H1 (cell line): ENCODE measurements around the gene OGG1. TPM values are rescaled to one million over a fixed set of nuclear protein-coding genes. Genes with fewer than 3 reads are reported as not detected.

Experiments
- CTCF ChIA-PET: fragments of 300-600 bp; sonication (Branson Sonifier 250); formaldehyde crosslinking; loops from one replicate; lab custom pipeline; 2021; ENCODE audit not compliant: partially characterized antibody; lab: Charles Lee
- POLR2A ChIA-PET: fragments of 300-600 bp; sonication (Branson Sonifier 250); formaldehyde crosslinking; loops from one replicate; lab custom pipeline; 2021; ENCODE audit warnings: inconsistent platforms; ENCODE audit not compliant: partially characterized antibody; lab: Charles Lee
- DNase-seq, 2 experiments: peaks; one replicate each; pipeline versions ENCODE4 v3.0.0 to v3.0.0-alpha.2; 2010 to 2022; ENCODE audit warnings: low spot score in 2 of 2, low read depth in 1 of 2, mixed read lengths in 1 of 2
- FAIRE-seq: peaks from 2 replicates; lab custom pipeline; 2011; peaks lifted over from hg19 to GRCh38; lab: Jason Lieb, UNC
- H2AFZ ChIP-seq: 2 replicates; pipeline ENCODE4 v1.8.1; 2012; ENCODE audit warnings: low read length, inconsistent platforms
- H2AK5ac ChIP-seq: 2 replicates; pipeline ENCODE4 v1.6.1; 2013; ENCODE audit warnings: low read depth, low read length
- H2BK120ac ChIP-seq: replicated peaks from 2 replicates; pipeline ENCODE3; 2013; ENCODE audit warnings: low read depth, low read length, inconsistent platforms
- H2BK12ac ChIP-seq: 2 replicates; pipeline ENCODE4 v1.6.1; 2013; ENCODE audit warnings: low read depth, low read length
- H2BK15ac ChIP-seq: 2 replicates; pipeline ENCODE4 v1.6.1; 2013; ENCODE audit warnings: low read length
- H2BK20ac ChIP-seq: 2 replicates; pipeline ENCODE4 v1.6.1; 2013; ENCODE audit warnings: low read length
- H2BK5ac ChIP-seq: 2 replicates; pipeline ENCODE4 v1.6.1; 2013; ENCODE audit warnings: low read depth, low read length
- H3K14ac ChIP-seq: 2 replicates; pipeline ENCODE4 v1.6.1; 2013; ENCODE audit warnings: inconsistent platforms; ENCODE audit not compliant: insufficient read length
- H3K18ac ChIP-seq: 2 replicates; pipeline ENCODE4 v1.6.1; 2013; ENCODE audit warnings: low read length; ENCODE audit errors: extremely low read depth
- H3K23ac ChIP-seq: 2 replicates; pipeline ENCODE4 v1.6.1; 2013; ENCODE audit warnings: inconsistent platforms; ENCODE audit not compliant: insufficient read length
- H3K23me2 ChIP-seq: 2 replicates; pipeline ENCODE4 v1.6.1; 2013; ENCODE audit warnings: low read depth, low read length
- H3K27ac ChIP-seq: 2 replicates; pipeline ENCODE4 v1.6.1; 2011; ENCODE audit warnings: low read depth, low read length, inconsistent platforms
- H3K27me3 ChIP-seq, 4 experiments: replicated peaks in 1 of 4; 1 replicate in 1 of 4; 2 replicates in 3 of 4; pipeline versions ENCODE4 v1.6.1 to v1.8.1; 2011 to 2013; ENCODE audit warnings: low read length in 3 of 4, mild to moderate bottlenecking in 3 of 4, inconsistent platforms in 2 of 4, mixed read lengths in 2 of 4, moderate library complexity in 1 of 4; ENCODE audit not compliant: control insufficient read depth in 3 of 4, insufficient read depth in 3 of 4; ENCODE audit errors: extremely low read depth in 1 of 4
- H3K36me3 ChIP-seq, 4 experiments: 2 replicates each; pipeline versions ENCODE4 v1.6.1 to v1.8.1; 2011 to 2013; ENCODE audit warnings: mild to moderate bottlenecking in 4 of 4, low read length in 3 of 4, moderate library complexity in 2 of 4, control low read depth in 1 of 4, inconsistent platforms in 1 of 4; ENCODE audit not compliant: insufficient read depth in 4 of 4, control insufficient read depth in 2 of 4
- H3K4ac ChIP-seq: replicated peaks from 2 replicates; pipeline ENCODE3; 2013; ENCODE audit warnings: low read length, low read depth, mixed read lengths, inconsistent platforms; ENCODE audit not compliant: insufficient read length
- H3K4me1 ChIP-seq, 4 experiments: replicated peaks in 1 of 4; 1 replicate in 1 of 4; 2 replicates in 3 of 4; pipeline versions ENCODE4 v1.6.1 to v1.8.1; 2011 to 2013; ENCODE audit warnings: low read length in 3 of 4, inconsistent platforms in 2 of 4, mixed read lengths in 1 of 4; ENCODE audit not compliant: insufficient read depth in 4 of 4, control insufficient read depth in 3 of 4
- H3K4me2 ChIP-seq, 2 experiments: 2 replicates each; pipeline versions ENCODE4 v1.6.1 to v1.8.1; 2011 to 2013; ENCODE audit warnings: low read depth in 2 of 2, low read length in 2 of 2, control low read depth in 1 of 2, inconsistent platforms in 1 of 2, mild to moderate bottlenecking in 1 of 2; ENCODE audit not compliant: insufficient read depth in 1 of 2
- H3K4me3 ChIP-seq, 4 experiments: fragments of 200-600, 300-600 bp in 1 of 4; sonication (generic), shearing (Covaris generic), sonication (Bioruptor Twin) in 1 of 4; 2 replicates each; pipeline versions ENCODE4 v1.5.1 to v1.8.1; 2011 to 2016; ENCODE audit warnings: low read length in 4 of 4, low read depth in 3 of 4, control low read depth in 2 of 4, inconsistent platforms in 2 of 4, mild to moderate bottlenecking in 2 of 4, mixed read lengths in 1 of 4, moderate library complexity in 1 of 4; ENCODE audit not compliant: insufficient read depth in 2 of 4; ENCODE audit errors: extremely low read depth in 1 of 4
- H3K56ac ChIP-seq: replicated peaks from 2 replicates; pipeline ENCODE3; 2013; ENCODE audit warnings: low read depth, mild to moderate bottlenecking, mixed read lengths, low read length, inconsistent platforms; ENCODE audit not compliant: insufficient read length
- H3K79me1 ChIP-seq: 2 replicates; pipeline ENCODE4 v1.6.1; 2013; ENCODE audit warnings: low read depth, low read length, control low read depth
- H3K79me2 ChIP-seq, 2 experiments: 2 replicates each; pipeline versions ENCODE4 v1.6.1 to v1.8.1; 2012 to 2013; ENCODE audit warnings: low read length in 2 of 2, mild to moderate bottlenecking in 2 of 2, inconsistent platforms in 1 of 2; ENCODE audit not compliant: insufficient read depth in 2 of 2, control insufficient read depth in 1 of 2
- H3K9ac ChIP-seq, 4 experiments: replicated peaks in 1 of 4; 1 replicate in 1 of 4; 2 replicates in 3 of 4; pipeline versions ENCODE4 v1.6.1 to v1.8.1; 2011 to 2013; ENCODE audit warnings: low read depth in 3 of 4, low read length in 3 of 4, control low read depth in 2 of 4, mild to moderate bottlenecking in 2 of 4, moderate library complexity in 2 of 4, inconsistent platforms in 1 of 4; ENCODE audit errors: extremely low read depth in 1 of 4
- H3K9me3 ChIP-seq, 2 experiments: 2 replicates each; pipeline versions ENCODE4 v1.6.1 to v1.8.1; 2012 to 2013; ENCODE audit warnings: mild to moderate bottlenecking in 2 of 2, moderate library complexity in 2 of 2, control low read depth in 1 of 2, inconsistent platforms in 1 of 2, low read depth in 1 of 2, low read length in 1 of 2, mixed read lengths in 1 of 2; ENCODE audit not compliant: insufficient read depth in 2 of 2
- H4K20me1 ChIP-seq, 2 experiments: replicated peaks in 1 of 2; 2 replicates each; pipeline versions ENCODE3 to v1.8.1; 2011 to 2013; ENCODE audit warnings: inconsistent platforms in 2 of 2, low read length in 2 of 2, mild to moderate bottlenecking in 1 of 2; ENCODE audit not compliant: insufficient read depth in 2 of 2, control insufficient read depth in 1 of 2
- H4K5ac ChIP-seq: 2 replicates; pipeline ENCODE4 v1.6.1; 2013; ENCODE audit warnings: low read length, low read depth, mixed read lengths, inconsistent platforms; ENCODE audit not compliant: insufficient read length
- H4K8ac ChIP-seq: 2 replicates; pipeline ENCODE4 v1.8.0; 2013; ENCODE audit warnings: mild to moderate bottlenecking, moderate library complexity, low read length, inconsistent platforms; ENCODE audit not compliant: insufficient read depth; ENCODE audit errors: extremely low read depth
- H4K91ac ChIP-seq: replicated peaks from 2 replicates; pipeline ENCODE3; 2013; ENCODE audit warnings: low read length, mixed read lengths, inconsistent platforms; ENCODE audit not compliant: insufficient read length
- EGR1 ChIP-seq: IDR thresholded peaks from 2 replicates; pipeline ENCODE4 v1.6.1; 2011; ENCODE audit warnings: low read depth, low read length, borderline replicate concordance
- TCF12 ChIP-seq: IDR thresholded peaks from 2 replicates; pipeline ENCODE4 v1.6.1; 2011; ENCODE audit warnings: low read depth, mild to moderate bottlenecking, low read length
- WGBS, 2 experiments: shearing (Covaris generic) in 1 of 2; methylation state at CpG; one replicate each; pipeline versions ENCODE4 v1.1.6 to v1.1.7; 2013 to 2015; ENCODE audit warnings: low lambda C conversion rate in 2 of 2, mixed read lengths in 2 of 2, inconsistent platforms in 1 of 2, low coverage in 1 of 2, missing lambda C conversion rate in 1 of 2; ENCODE audit not compliant: insufficient replicate concordance in 2 of 2, insufficient coverage in 1 of 2, insufficient read length in 1 of 2; ENCODE audit errors: extremely low coverage in 1 of 2, missing lambda C conversion rate in 1 of 2; 5-methylcytosine and 5-hydroxymethylcytosine counted together
- polyA plus RNA-seq, 7 experiments: library from polyadenylated mRNA; depleted of rRNA in 3 of 7; stranded (reverse) in 5 of 7; unstranded in 2 of 7; fragments of >200 nt in 5 of 7; fragments of 200-250 nt in 2 of 7; gene quantifications; 1 replicate in 5 of 7; 2 replicates in 1 of 7; 4 replicates in 1 of 7; pipeline versions ENCODE4 v1.2.1 to v1.2.3, GENCODE V29; 2011 to 2013; ENCODE audit warnings: missing spikeins in 2 of 7, mixed read lengths in 2 of 7
- total RNA-seq: library from RNA; stranded (reverse); fragmentation: NEBNext Ultra II Directional; extraction: Animal tissue kit (Norgen Biotek cat#: 25700); gene quantifications from 2 replicates; pipeline ENCODE4 v1.2.1, GENCODE V29; 2021

Gene OGG1
- total and polyA plus RNA-seq, 2 of the 8 experiments (the other 6 are each of a cell fraction or from before 2014, with no cell fraction given), result 29.6 to 46.8 TPM

DNA sequence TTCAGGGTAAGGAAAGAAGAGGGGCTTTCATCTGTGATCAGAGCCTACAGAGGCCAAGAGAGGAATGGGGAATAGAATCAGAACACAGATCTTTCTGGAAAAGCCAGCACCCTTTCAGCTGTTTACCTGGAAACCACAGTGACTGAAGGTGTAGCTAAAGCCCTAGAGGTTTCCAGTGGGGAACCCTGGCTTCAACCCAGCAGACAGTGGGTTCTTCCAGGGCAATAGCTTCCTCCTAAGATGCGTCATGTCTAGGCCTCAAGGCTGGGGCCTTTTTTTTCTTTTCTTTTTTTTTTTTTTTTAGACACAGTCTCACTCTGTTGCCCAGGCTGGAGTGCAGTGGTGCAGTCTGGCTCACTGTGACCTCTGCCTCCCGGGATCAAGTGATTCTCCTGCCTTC lies 49.2 kb upstream of the OGG1 start:
- TF ChIP-seq EGR1 (no peak), TCF12 (no peak)
- H2BK5ac ChIP-seq, result no peak overlapping the region
- H2BK120ac ChIP-seq, result no peak overlapping the region
- H2AK5ac ChIP-seq, result no peak overlapping the region
- no peak overlapping the region for H3K4ac ChIP-seq
- peaks cover 0 to 6% of the 10 kb centered on the region in 2 experiments for H4K20me1 ChIP-seq
- no peak overlapping the region for H4K91ac ChIP-seq
- ChIA-PET POLR2A (no interaction called here), CTCF (interaction anchor here (1.0 to 7.7 kb wide), 4 partner anchors 10 to 200 kb away, joined by 4 to 43 read pairs (median 5); no protein-coding TSS in a partner anchor)
- H3K23me2 ChIP-seq, result peaks cover 14% of the 10 kb centered on the region; the same call in 1 of the 2 replicates
- 100% methylated on average over 2 of the region's 2 CpGs; no CpG with 5 or more reads in 1 of the 2 experiments for WGBS, 2 experiments
- DNase-seq (no peak), FAIRE-seq (no peak)
- H2BK15ac ChIP-seq, result no peak overlapping the region
- H3K4me3 ChIP-seq, result no peak overlapping the region
- H3K4me1 ChIP-seq, result peaks cover 0 to 6% (median 4%) of the 10 kb centered on the region in 4 experiments; a peak in 5 of 7 replicates
- H3K14ac ChIP-seq, result no peak overlapping the region
- no peak overlapping the region for H2AFZ ChIP-seq
- H3K23ac ChIP-seq, result no peak overlapping the region
- H2BK12ac ChIP-seq, result no peak overlapping the region
- H3K27ac ChIP-seq, result no peak overlapping the region
- H3K27me3 ChIP-seq, result peaks cover 0 to 16% (median 11%) of the 10 kb centered on the region in 4 experiments; a peak in 6 of 7 replicates
- H3K4me2 ChIP-seq, result no peak overlapping the region
- no peak overlapping the region for H2BK20ac ChIP-seq
- H3K9ac ChIP-seq, result no peak overlapping the region
- no peaks in the 10 kb centered on the region; a peak in 2 of 8 replicates for H3K36me3 ChIP-seq
- no peaks in the 10 kb centered on the region for H3K79me1 ChIP-seq
- H3K18ac ChIP-seq, result no peak overlapping the region
- H3K56ac ChIP-seq, result no peak overlapping the region
- no peak overlapping the region for H4K5ac ChIP-seq
- H3K9me3 ChIP-seq, result no peaks in the 10 kb centered on the region
- H3K79me2 ChIP-seq, result no peaks in the 10 kb centered on the region
- no peak overlapping the region for H4K8ac ChIP-seq
